ENCODE data around the gene NAT8L. TPM values are rescaled to one million over a fixed set of nuclear protein-coding genes. Genes with fewer than 3 reads are reported as not detected.

The NAT8L gene
- total RNA-seq, 3 donors from 2014 or later, result 2.5 to 13.6 (median 2.9) TPM

- Histone ChIP-seq H3K4me3 (no peak overlapping the region), H3K27me3 (peaks cover 0 to 15% of the 10 kb centered on the region in 2 donors), H3K27ac (no peak overlapping the region), H3K4me1 (no peaks in the 10 kb centered on the region), H3K9me3 (no peaks in the 10 kb centered on the region), H3K36me3 (no peaks in the 10 kb centered on the region)
- DNase-seq (ENCODE audit: low spot score in 2 of 2), result no peak
- no peak for TF ChIP-seq CTCF (IDR thresholded peaks at IDR 0.05)
- intact Hi-C loops (cut with DNase I; ENCODE audit: low total_unique reads), result no loop called here
Observed at GRCh38 chr4:2071252-2071911, 12.3 kb downstream of the NAT8L start.

- Histone ChIP-seq H3K4me3 (no peak overlapping the region), H3K27ac (no peak overlapping the region), H3K4me1 (no peaks in the 10 kb centered on the region), H3K9me3 (no peaks in the 10 kb centered on the region), H3K36me3 (no peaks in the 10 kb centered on the region), H3K27me3 (peaks cover 0 to 15% of the 10 kb centered on the region in 2 donors)
- intact Hi-C loops (cut with DNase I; ENCODE audit: low total_unique reads), result no loop called here
- DNase-seq (ENCODE audit: low spot score in 2 of 2), result no peak
- TF ChIP-seq CTCF (IDR thresholded peaks at IDR 0.05) (no peak), POLR2AphosphoS5 (IDR thresholded peaks at IDR 0.05) (no peak), POLR2A (IDR thresholded peaks at IDR 0.05) (no peak)
Observed at GRCh38 chr4:2071912-2072867, 13.1 kb downstream of the NAT8L start.

- no peaks in the 10 kb centered on the region for H3K4me1 ChIP-seq
- DNase-seq (ENCODE audit: low spot score in 2 of 2), result no peak
- no peaks in the 10 kb centered on the region for H3K9me3 ChIP-seq
- H3K27ac ChIP-seq, result no peak overlapping the region
- intact Hi-C loops (cut with DNase I; ENCODE audit: low total_unique reads), result no loop called here
- H3K27me3 ChIP-seq, result peaks cover 0 to 15% of the 10 kb centered on the region in 2 donors
- no peaks in the 10 kb centered on the region for H3K36me3 ChIP-seq
- TF ChIP-seq CTCF (IDR thresholded peaks at IDR 0.05), result no peak
- no peak for TF ChIP-seq POLR2AphosphoS5 (IDR thresholded peaks at IDR 0.05)
- no peak for TF ChIP-seq POLR2A (IDR thresholded peaks at IDR 0.05)
- H3K4me3 ChIP-seq, result no peak overlapping the region
Observed at GRCh38 chr4:2072971-2073807, 14.1 kb downstream of the NAT8L start.

GRCh38 chr4:2073808-2074481 is 14.8 kb downstream of the NAT8L start:
- TF ChIP-seq POLR2A (IDR thresholded peaks at IDR 0.05) (no peak), POLR2AphosphoS5 (IDR thresholded peaks at IDR 0.05) (no peak), CTCF (IDR thresholded peaks at IDR 0.05) (no peak)
- Histone ChIP-seq H3K27ac (no peak overlapping the region), H3K4me3 (no peak overlapping the region), H3K4me1 (no peaks in the 10 kb centered on the region), H3K27me3 (peaks cover 0 to 10% of the 10 kb centered on the region in 2 donors), H3K36me3 (no peaks in the 10 kb centered on the region), H3K9me3 (no peaks in the 10 kb centered on the region)
- intact Hi-C loops (cut with DNase I; ENCODE audit: low total_unique reads), result no loop called here
- DNase-seq (ENCODE audit: low spot score in 2 of 2), result no peak

All from breast epithelium (tissue), 4 donors.